Neural cell (in vitro differentiated cells): ENCODE data around the gene KHDRBS2. TPM values are rescaled to one million over a fixed set of nuclear protein-coding genes. Genes with fewer than 3 reads are reported as not detected.
A peak's percentile ranks its signal among the peaks of the same experiment; 100 is the strongest.

Experiments
- H2AFZ ChIP-seq: fragments of 200-600, 300-800 bp; sonication (generic), shearing (Covaris generic); 2 replicates; pipeline ENCODE4 v1.6.0; 2014; ENCODE audit warnings: low read depth, mild to moderate bottlenecking, antibody characterized with exemption, low read length, moderate library complexity
- H3F3A ChIP-seq: fragments of 200-600 bp; shearing (Covaris generic); 2 replicates; pipeline ENCODE4 v1.6.1; 2016; ENCODE audit warnings: mild to moderate bottlenecking, moderate library complexity, mixed read lengths, antibody characterized with exemption, low read length; ENCODE audit not compliant: insufficient read depth, poor library complexity, severe bottlenecking
- H3K27ac ChIP-seq: fragments of 200-600, 300-800 bp; sonication (generic), shearing (Covaris generic); 2 replicates; pipeline ENCODE4 v1.5.1; 2014; ENCODE audit warnings: mild to moderate bottlenecking, low read length, moderate library complexity
- H3K27me3 ChIP-seq: fragments of 300-800, 200-600 bp; sonication (generic), shearing (Covaris generic); 2 replicates; pipeline ENCODE4 v1.6.0; 2014; ENCODE audit warnings: mild to moderate bottlenecking, low read depth, low read length, moderate library complexity; ENCODE audit not compliant: insufficient read depth
- H3K36me3 ChIP-seq: fragments of 300-800, 200-600 bp; sonication (generic), shearing (Covaris generic); 2 replicates; pipeline ENCODE4 v1.5.1; 2014; ENCODE audit warnings: mild to moderate bottlenecking, antibody characterized with exemption, low read length, moderate library complexity; ENCODE audit not compliant: insufficient read depth
- H3K4me2 ChIP-seq: fragments of 300-800, 200-600 bp; sonication (generic), shearing (Covaris generic); 2 replicates; pipeline ENCODE4 v1.6.0; 2014; ENCODE audit warnings: mild to moderate bottlenecking, low read length
- H3K4me3 ChIP-seq: fragments of 300-800, 200-600 bp; sonication (generic), shearing (Covaris generic); 2 replicates; pipeline ENCODE4 v1.5.1; 2014; ENCODE audit warnings: mild to moderate bottlenecking, low read length, moderate library complexity
- H3K79me2 ChIP-seq: fragments of 200-600 bp; shearing (Covaris generic); replicated peaks from 2 replicates; pipeline ENCODE4 v1.6.0; 2014; ENCODE audit warnings: mild to moderate bottlenecking, low read length, moderate library complexity; ENCODE audit not compliant: insufficient read depth
- H3K9ac ChIP-seq: fragments of 300-800, 200-600 bp; sonication (generic), shearing (Covaris generic); 2 replicates; pipeline ENCODE4 v1.6.1; 2016; ENCODE audit warnings: mild to moderate bottlenecking, low read length, mixed read lengths
- H3K9me2 ChIP-seq: fragments of 200-600 bp; shearing (Covaris generic); 2 replicates; pipeline ENCODE4 v1.6.1; 2016; ENCODE audit warnings: mild to moderate bottlenecking, low read length, mixed read lengths; ENCODE audit not compliant: insufficient read depth
- H3K9me3 ChIP-seq: fragments of 200-600, 300-800 bp; sonication (generic), shearing (Covaris generic); 2 replicates; pipeline ENCODE4 v1.6.1; 2016; ENCODE audit warnings: mild to moderate bottlenecking, mixed run types, low read length, moderate library complexity, mixed read lengths
- H4K20me1 ChIP-seq: fragments of 200-600 bp; shearing (Covaris generic); 2 replicates; pipeline ENCODE4 v1.6.1; 2016; ENCODE audit warnings: mild to moderate bottlenecking, mixed run types; ENCODE audit not compliant: insufficient read depth
- EP300 ChIP-seq: fragments of 450-650 bp; conservative IDR thresholded peaks from 2 replicates; pipeline ENCODE4 v1.6.1; 2014; ENCODE audit warnings: antibody characterized with exemption, mild to moderate bottlenecking, moderate library complexity; ENCODE audit not compliant: poor library complexity, severe bottlenecking
- EZH2 ChIP-seq: fragments of 200-600, 300-800 bp; shearing (Covaris generic), sonication (generic); IDR thresholded peaks from 2 replicates; pipeline ENCODE4 v1.6.1; 2014; ENCODE audit warnings: antibody characterized with exemption, low read length, borderline replicate concordance, mild to moderate bottlenecking; ENCODE audit not compliant: insufficient read depth, poor library complexity, severe bottlenecking
- MXI1 ChIP-seq: fragments of 450-650 bp; conservative IDR thresholded peaks from 2 replicates; pipeline ENCODE4 v1.6.1; 2014; ENCODE audit warnings: antibody characterized with exemption, mild to moderate bottlenecking; ENCODE audit not compliant: poor library complexity, severe bottlenecking
- POLR2AphosphoS5 ChIP-seq: IDR thresholded peaks from 2 replicates; pipeline ENCODE4 v1.6.1; 2012
- RAD21 ChIP-seq: fragments of 450-650 bp; conservative IDR thresholded peaks from 2 replicates; pipeline ENCODE4 v1.6.1; 2014; ENCODE audit warnings: antibody characterized with exemption, mild to moderate bottlenecking, moderate library complexity
- SMC3 ChIP-seq: fragments of 450-650 bp; conservative IDR thresholded peaks from 2 replicates; pipeline ENCODE4 v1.6.1; 2014; ENCODE audit warnings: antibody characterized with exemption, mild to moderate bottlenecking, moderate library complexity; ENCODE audit not compliant: poor library complexity
- TAF1 ChIP-seq: IDR thresholded peaks from 2 replicates; pipeline ENCODE4 v1.6.1; 2012; ENCODE audit warnings: low read depth
- polyA plus RNA-seq: library from polyadenylated mRNA; depleted of rRNA; stranded (reverse); fragments of >200 nt; gene quantifications from 2 replicates; pipeline ENCODE4 v1.2.3, GENCODE V29; 2014
- TF ChIP-seq, protein P1 (sequence below): fragments of 450-650 bp; IDR thresholded peaks from 2 replicates; pipeline ENCODE4 v1.5.1; 2014; ENCODE audit warnings: antibody characterized with exemption, mild to moderate bottlenecking, moderate library complexity; ENCODE audit not compliant: poor library complexity, severe bottlenecking
- TF ChIP-seq, protein P2 (sequence below): IDR thresholded peaks from 2 replicates; pipeline ENCODE4 v1.6.1; 2012; ENCODE audit warnings: borderline replicate concordance

Gene KHDRBS2
- polyA plus RNA-seq, 1 donor from 2014 or later: 28.5 TPM

DNA sequence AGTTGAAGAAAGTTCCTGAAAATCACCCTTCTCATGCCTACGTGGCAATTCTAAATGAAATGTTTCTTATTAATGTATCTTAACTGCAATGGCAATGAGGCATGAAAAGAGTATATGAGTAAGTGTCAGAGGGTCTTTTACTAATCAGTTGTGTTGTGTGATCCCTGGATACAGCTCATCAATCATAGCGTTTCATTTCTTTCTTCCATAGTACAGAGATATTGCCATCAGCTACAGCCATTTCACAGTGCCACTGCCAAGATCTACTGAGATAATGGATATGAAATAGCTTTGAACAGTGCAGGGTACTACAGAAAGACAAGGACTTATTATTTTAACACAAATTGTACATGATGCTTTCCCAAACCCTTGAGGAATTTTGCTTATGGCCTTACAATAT is 450.8 kb downstream of the KHDRBS2 start:
- Histone ChIP-seq H3K9me2 (no peaks in the 10 kb centered on the region), H3K79me2 (no peaks in the 10 kb centered on the region), H3K9me3 (no peaks in the 10 kb centered on the region), H3K27ac (peak overlapping the region; percentile 72), H2AFZ (no peak overlapping the region), H3F3A (no peaks in the 10 kb centered on the region), H3K27me3 (no peaks in the 10 kb centered on the region), H3K9ac (no peak overlapping the region), H3K4me3 (no peak overlapping the region), H3K4me2 (no peak overlapping the region), H3K36me3 (no peaks in the 10 kb centered on the region), H4K20me1 (no peaks in the 10 kb centered on the region)
- TF ChIP-seq, protein P1, sequence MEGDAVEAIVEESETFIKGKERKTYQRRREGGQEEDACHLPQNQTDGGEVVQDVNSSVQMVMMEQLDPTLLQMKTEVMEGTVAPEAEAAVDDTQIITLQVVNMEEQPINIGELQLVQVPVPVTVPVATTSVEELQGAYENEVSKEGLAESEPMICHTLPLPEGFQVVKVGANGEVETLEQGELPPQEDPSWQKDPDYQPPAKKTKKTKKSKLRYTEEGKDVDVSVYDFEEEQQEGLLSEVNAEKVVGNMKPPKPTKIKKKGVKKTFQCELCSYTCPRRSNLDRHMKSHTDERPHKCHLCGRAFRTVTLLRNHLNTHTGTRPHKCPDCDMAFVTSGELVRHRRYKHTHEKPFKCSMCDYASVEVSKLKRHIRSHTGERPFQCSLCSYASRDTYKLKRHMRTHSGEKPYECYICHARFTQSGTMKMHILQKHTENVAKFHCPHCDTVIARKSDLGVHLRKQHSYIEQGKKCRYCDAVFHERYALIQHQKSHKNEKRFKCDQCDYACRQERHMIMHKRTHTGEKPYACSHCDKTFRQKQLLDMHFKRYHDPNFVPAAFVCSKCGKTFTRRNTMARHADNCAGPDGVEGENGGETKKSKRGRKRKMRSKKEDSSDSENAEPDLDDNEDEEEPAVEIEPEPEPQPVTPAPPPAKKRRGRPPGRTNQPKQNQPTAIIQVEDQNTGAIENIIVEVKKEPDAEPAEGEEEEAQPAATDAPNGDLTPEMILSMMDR: no peak
- TF ChIP-seq RAD21 (no peak), EP300 (peak; percentile 84), TAF1 (no peak), MXI1 (no peak), SMC3 (no peak), POLR2AphosphoS5 (peak; percentile 54), EZH2 (no peak)
- TF ChIP-seq, protein P2, sequence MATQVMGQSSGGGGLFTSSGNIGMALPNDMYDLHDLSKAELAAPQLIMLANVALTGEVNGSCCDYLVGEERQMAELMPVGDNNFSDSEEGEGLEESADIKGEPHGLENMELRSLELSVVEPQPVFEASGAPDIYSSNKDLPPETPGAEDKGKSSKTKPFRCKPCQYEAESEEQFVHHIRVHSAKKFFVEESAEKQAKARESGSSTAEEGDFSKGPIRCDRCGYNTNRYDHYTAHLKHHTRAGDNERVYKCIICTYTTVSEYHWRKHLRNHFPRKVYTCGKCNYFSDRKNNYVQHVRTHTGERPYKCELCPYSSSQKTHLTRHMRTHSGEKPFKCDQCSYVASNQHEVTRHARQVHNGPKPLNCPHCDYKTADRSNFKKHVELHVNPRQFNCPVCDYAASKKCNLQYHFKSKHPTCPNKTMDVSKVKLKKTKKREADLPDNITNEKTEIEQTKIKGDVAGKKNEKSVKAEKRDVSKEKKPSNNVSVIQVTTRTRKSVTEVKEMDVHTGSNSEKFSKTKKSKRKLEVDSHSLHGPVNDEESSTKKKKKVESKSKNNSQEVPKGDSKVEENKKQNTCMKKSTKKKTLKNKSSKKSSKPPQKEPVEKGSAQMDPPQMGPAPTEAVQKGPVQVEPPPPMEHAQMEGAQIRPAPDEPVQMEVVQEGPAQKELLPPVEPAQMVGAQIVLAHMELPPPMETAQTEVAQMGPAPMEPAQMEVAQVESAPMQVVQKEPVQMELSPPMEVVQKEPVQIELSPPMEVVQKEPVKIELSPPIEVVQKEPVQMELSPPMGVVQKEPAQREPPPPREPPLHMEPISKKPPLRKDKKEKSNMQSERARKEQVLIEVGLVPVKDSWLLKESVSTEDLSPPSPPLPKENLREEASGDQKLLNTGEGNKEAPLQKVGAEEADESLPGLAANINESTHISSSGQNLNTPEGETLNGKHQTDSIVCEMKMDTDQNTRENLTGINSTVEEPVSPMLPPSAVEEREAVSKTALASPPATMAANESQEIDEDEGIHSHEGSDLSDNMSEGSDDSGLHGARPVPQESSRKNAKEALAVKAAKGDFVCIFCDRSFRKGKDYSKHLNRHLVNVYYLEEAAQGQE: peak; percentile 17

DNA sequence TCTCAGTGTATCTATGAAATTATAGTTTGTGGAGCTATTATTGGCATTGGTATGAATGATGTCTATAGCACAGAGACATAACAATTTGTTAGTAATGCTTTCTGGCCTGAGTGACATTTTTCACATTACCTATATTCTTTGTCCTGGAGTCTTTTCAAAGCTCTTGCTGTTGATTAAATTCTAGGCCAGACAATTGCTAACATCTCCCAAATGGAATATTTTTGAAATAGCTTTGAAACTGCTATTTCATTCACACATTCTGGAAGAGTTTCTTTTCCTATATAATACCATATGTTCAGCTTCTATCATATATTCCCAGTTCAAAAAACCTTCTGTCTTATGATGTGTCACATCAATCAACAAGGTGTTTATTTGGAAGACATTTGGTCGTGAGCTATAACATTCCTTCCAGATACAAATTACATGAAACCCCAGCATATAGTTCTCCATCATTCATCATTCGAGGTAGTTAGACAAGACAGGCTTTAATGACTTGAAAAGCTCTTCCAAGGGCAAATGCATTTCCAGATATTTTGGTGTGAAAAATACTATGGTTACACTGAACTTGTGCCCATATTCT is 452.8 kb downstream of the KHDRBS2 start:
- Histone ChIP-seq H3K79me2 (no peaks in the 10 kb centered on the region), H3K4me2 (peak overlapping the region; percentile 6), H3K9me3 (no peaks in the 10 kb centered on the region), H3F3A (no peaks in the 10 kb centered on the region), H3K4me3 (no peak overlapping the region), H3K27ac (peak overlapping the region; percentile 25), H3K9me2 (no peaks in the 10 kb centered on the region), H2AFZ (no peak overlapping the region), H3K9ac (no peak overlapping the region), H3K27me3 (no peaks in the 10 kb centered on the region), H3K36me3 (no peaks in the 10 kb centered on the region), H4K20me1 (no peaks in the 10 kb centered on the region)
- TF ChIP-seq, protein P1: no peak
- TF ChIP-seq, protein P2: peak; percentile 70
- TF ChIP-seq POLR2AphosphoS5: peak; percentile 64
- TF ChIP-seq EP300: peak; percentile 69
